HFFc6 (cell line): ENCODE data around the gene RBM33. TPM values are rescaled to one million over a fixed set of nuclear protein-coding genes. Genes with fewer than 3 reads are reported as not detected.

Experiments used
- DNase-seq: peaks from one replicate; pipeline ENCODE4 v3.0.0-alpha.2; 2018
- H3K27ac Mint-ChIP-seq: 2 replicates; pipeline ENCODE4 v1.8.0; 2020; ENCODE audit warnings: mild to moderate bottlenecking, mixed read lengths
- H3K27me3 Mint-ChIP-seq: 2 replicates; pipeline ENCODE4 v1.8.0; 2021; ENCODE audit warnings: mild to moderate bottlenecking, moderate library complexity, mixed read lengths; ENCODE audit not compliant: insufficient read depth
- H3K36me3 Mint-ChIP-seq: 2 replicates; pipeline ENCODE4 v1.8.0; 2021; ENCODE audit warnings: low read depth, mixed read lengths
- H3K4me1 Mint-ChIP-seq: 2 replicates; pipeline ENCODE4 v1.8.0; 2020; ENCODE audit warnings: low read depth, mixed read lengths
- H3K4me3 Mint-ChIP-seq: 2 replicates; pipeline ENCODE4 v1.8.0; 2020; ENCODE audit warnings: mild to moderate bottlenecking, moderate library complexity, mixed read lengths
- H3K9me3 Mint-ChIP-seq: 2 replicates; pipeline ENCODE4 v1.8.0; 2020; ENCODE audit warnings: mild to moderate bottlenecking, mixed read lengths
- long read RNA-seq: library from polyadenylated mRNA; unstranded; transcript quantifications from one replicate; pipeline ENCODE4 v2.0.0, GENCODE V29; 2019
- total RNA-seq, 6 experiments: library from RNA; stranded (reverse); fragmentation: NEBNext Ultra II Directional; extraction: Animal tissue kit (Norgen Biotek cat#: 25700); gene quantifications; 2 replicates in 1 of 6; 3 replicates in 5 of 6; pipeline ENCODE4 v1.2.3, GENCODE V29; 2021
- TF ChIP-seq, protein P1 (sequence below): fragments of 200-600 bp; sonication (generic); IDR thresholded peaks from 2 replicates; pipeline ENCODE4 v1.5.0; 2021; ENCODE audit warnings: antibody characterized with exemption, mild to moderate bottlenecking

The RBM33 gene, protein sequence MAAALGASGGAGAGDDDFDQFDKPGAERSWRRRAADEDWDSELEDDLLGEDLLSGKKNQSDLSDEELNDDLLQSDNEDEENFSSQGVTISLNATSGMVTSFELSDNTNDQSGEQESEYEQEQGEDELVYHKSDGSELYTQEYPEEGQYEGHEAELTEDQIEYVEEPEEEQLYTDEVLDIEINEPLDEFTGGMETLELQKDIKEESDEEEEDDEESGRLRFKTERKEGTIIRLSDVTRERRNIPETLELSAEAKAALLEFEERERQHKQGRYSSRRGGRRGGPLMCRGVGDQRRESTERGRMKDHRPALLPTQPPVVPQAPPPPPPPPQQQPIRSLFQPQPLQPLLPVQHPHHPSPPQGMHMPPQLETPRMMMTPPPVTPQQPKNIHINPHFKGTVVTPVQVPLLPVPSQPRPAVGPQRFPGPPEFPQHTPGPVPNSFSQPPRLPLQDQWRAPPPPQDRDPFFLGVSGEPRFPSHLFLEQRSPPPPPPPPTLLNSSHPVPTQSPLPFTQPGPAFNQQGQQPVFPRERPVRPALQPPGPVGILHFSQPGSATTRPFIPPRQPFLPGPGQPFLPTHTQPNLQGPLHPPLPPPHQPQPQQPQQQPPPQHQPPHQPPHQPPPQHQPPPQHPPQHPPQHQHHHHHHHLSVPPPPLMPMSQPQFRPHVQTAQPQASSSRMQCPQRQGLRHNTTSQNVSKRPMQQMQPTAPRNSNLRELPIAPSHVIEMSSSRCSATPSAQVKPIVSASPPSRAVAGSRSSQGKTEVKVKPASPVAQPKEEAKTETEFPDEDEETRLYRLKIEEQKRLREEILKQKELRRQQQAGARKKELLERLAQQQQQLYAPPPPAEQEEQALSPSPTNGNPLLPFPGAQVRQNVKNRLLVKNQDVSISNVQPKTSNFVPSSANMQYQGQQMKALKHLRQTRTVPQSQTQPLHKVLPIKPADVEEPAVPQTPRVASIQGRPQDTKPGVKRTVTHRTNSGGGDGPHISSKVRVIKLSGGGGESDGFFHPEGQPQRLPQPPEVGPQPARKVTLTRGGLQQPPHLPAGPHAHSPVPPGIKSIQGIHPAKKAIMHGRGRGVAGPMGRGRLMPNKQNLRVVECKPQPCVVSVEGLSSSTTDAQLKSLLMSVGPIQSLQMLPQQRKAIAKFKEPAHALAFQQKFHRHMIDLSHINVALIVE
- 10 to 100 TPM; 31.5 to 38.9 (median 34.5) TPM for total RNA-seq
- long read RNA-seq, transcript RBM33-201 (6 exons, 1,404 nt), result major isoform, 8 of 14 reads
- long read RNA-seq, partial matches to known transcripts, result 1 of 14 reads
- long read RNA-seq, other reads (novel, unspliced or antisense), result 5 of 14 reads

DNA sequence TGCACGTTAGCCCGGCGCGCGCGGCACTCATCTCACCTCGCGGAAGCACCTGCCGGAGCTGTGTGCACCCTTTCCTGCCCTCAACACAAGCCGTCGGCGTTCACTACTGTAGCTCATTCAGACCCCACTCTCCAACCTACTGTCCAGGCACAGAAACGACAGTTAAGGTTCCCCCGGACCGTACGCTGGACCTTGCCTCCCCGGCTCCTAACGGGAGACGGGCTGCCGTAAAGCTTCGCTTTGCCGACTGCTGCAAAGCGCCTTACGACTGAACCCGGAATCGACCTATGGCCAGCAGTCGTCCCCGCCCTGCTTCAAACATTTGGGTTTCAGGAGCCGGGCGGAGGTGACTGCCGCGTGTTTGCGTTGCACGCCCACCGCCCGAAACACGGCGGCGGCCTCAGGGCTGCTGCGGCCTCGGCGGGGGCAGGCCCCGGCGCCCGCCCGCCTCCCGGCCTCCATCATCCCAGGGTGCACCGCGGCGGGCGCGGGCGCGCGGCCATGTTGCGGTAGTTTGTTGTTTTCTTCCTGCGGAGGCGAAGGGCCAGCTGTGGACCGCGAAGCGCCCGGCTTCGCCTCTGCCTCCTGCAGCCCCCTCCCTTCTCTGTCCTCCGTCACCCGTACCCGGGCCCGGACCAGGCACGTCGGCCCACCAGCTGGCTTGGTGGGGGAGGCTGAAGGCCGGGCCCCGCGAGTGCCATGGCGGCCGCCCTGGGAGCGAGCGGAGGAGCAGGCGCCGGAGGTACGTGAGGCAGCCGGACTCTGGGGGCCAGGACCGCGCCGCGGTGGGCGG is at the start of gene RBM33:
TSS of gene RBM33 (plus strand) at position 484 of the 793 bp plus-strand sequence. CDS start at position 700, 216 bp downstream.
- H3K27ac Mint-ChIP-seq, result peak within 1 kb of the TSS; percentile 92
- H3K27me3 Mint-ChIP-seq, result no peaks in the 10 kb centered on the region; the same call in 1 of the 2 replicates
- DNase-seq, result peak; percentile 79

DNA sequence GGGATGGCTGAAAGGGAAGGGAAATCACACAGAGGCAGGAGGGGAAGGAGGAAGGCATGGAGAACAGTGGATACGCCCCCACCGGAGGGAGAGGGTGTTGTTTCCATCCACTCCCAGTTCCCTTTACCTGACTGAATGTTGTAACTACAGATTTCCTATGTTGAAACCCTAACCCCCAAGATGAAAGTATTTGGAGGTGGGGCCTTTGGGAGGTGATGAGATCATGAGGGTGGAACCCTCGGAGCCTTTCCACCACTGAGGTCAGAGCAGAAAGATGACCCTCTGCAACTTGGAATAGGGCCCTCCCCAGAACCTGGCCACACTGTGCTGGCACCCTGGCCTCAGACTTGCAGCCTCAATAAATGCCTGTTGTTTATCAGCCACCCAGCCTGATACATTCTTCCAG is 49.5 kb upstream of the RBM33 start:
- no peak overlapping the region for H3K4me3 Mint-ChIP-seq
- H3K4me1 Mint-ChIP-seq, result peaks cover 15% of the 10 kb centered on the region; the same call in 1 of the 2 replicates
- DNase-seq, result no peak
- H3K27ac Mint-ChIP-seq, result no peak overlapping the region
- peaks cover 18% of the 10 kb centered on the region for H3K27me3 Mint-ChIP-seq
- H3K36me3 Mint-ChIP-seq, result no peaks in the 10 kb centered on the region
- H3K9me3 Mint-ChIP-seq, result no peaks in the 10 kb centered on the region
- TF ChIP-seq, protein P1, sequence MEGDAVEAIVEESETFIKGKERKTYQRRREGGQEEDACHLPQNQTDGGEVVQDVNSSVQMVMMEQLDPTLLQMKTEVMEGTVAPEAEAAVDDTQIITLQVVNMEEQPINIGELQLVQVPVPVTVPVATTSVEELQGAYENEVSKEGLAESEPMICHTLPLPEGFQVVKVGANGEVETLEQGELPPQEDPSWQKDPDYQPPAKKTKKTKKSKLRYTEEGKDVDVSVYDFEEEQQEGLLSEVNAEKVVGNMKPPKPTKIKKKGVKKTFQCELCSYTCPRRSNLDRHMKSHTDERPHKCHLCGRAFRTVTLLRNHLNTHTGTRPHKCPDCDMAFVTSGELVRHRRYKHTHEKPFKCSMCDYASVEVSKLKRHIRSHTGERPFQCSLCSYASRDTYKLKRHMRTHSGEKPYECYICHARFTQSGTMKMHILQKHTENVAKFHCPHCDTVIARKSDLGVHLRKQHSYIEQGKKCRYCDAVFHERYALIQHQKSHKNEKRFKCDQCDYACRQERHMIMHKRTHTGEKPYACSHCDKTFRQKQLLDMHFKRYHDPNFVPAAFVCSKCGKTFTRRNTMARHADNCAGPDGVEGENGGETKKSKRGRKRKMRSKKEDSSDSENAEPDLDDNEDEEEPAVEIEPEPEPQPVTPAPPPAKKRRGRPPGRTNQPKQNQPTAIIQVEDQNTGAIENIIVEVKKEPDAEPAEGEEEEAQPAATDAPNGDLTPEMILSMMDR, result no peak

More for the DNA sequence above, at the start of gene RBM33:
- Mint-ChIP-seq H3K9me3 (peaks cover 21% of the 10 kb centered on the region), H3K4me3 (peak within 1 kb of the TSS; percentile 90), H3K36me3 (peaks cover 66% of the 10 kb centered on the region), H3K4me1 (peaks cover 24% of the 10 kb centered on the region)
- TF ChIP-seq, protein P1, result no peak

DNA sequence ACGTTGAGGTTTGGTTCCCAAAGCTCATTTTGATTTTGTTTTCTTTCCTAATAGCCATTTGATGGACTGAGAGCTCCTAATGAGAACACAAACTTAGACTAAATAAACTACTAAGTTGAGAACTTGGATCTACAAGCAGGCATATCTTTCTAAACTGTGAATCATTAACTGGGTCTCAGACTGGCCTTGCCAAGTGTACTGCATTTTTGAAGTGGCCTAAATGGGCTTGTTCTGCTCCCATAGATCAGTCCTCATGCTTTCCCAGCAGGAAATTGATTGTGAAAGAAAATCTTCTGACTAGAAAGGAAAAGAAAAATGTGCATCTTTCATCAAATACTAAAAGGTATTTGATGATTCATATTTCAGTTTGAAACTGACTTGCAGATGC is 46.7 kb upstream of the RBM33 start:
- Mint-ChIP-seq H3K27ac (no peak overlapping the region), H3K4me3 (no peak overlapping the region), H3K9me3 (no peaks in the 10 kb centered on the region), H3K27me3 (peaks cover 17% of the 10 kb centered on the region), H3K36me3 (no peaks in the 10 kb centered on the region), H3K4me1 (peaks cover 15% of the 10 kb centered on the region; the same call in 1 of the 2 replicates)
- no peak for DNase-seq
- TF ChIP-seq, protein P1, result no peak

DNA sequence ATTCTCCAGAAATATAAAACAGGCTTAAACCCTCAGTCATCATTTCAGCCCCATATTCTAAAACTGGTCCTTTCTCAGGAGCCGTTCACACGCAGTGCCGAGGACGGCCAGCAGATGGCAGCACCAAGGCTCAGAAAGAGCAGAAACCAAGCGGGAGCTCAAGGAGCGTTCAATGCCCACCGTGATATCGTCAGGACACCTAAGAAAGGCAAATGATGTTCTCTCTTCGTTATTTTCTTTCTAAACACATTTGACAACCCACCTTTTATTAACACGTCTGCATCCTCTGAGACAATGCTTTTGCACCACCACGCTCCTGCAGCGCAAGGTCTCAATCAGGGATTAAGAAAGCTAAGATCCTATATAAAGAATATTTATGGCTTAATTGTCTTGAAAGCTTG is 45.7 kb upstream of the RBM33 start:
- Mint-ChIP-seq H3K4me3 (no peak overlapping the region), H3K27ac (no peak overlapping the region), H3K9me3 (no peaks in the 10 kb centered on the region), H3K36me3 (no peaks in the 10 kb centered on the region), H3K4me1 (peaks cover 21% of the 10 kb centered on the region), H3K27me3 (peaks cover 22% of the 10 kb centered on the region)
- TF ChIP-seq, protein P1, result peak; percentile 99
- peak; percentile 52 for DNase-seq
